Esophagus squamous epithelium (tissue), 4 donors: ENCODE results near the gene MMP7.

Experiments
- CTCF ChIP-seq, 6 experiments: fragments of 450-650 bp in 4 of 6; fragments of 200-600 bp in 2 of 6; sonication (generic) in 2 of 6; IDR thresholded peaks; one replicate each; pipeline ENCODE4 v1.5.1; 2016 to 2019; ENCODE audit warnings: antibody characterized with exemption in 6 of 6, mild to moderate bottlenecking in 4 of 6, moderate library complexity in 4 of 6
- POLR2A ChIP-seq, 4 donors: fragments of 450-650 bp; IDR thresholded peaks; one replicate each; pipeline ENCODE4 v1.6.1; 2017; ENCODE audit warnings: antibody characterized with exemption in 4 of 4, mild to moderate bottlenecking in 4 of 4, moderate library complexity in 3 of 4

GRCh38 chr11:102499931-102500330 lies 30.6 kb downstream of the MMP7 start:
- TF ChIP-seq CTCF (IDR thresholded peaks at IDR 0.05) (no peak), POLR2A (IDR thresholded peaks at IDR 0.05) (no peak)
